NCI-H345 treated with DMSO at 0.1 percent for 48 hours (cell line): ENCODE results near the gene PPP4R2.

Experiments
- DNase-seq: peaks from one replicate; lab custom pipeline; 2025; ENCODE audit not compliant: unreplicated experiment; lab: John Stamatoyannopoulos, UW

PPP4R2 gene, protein sequence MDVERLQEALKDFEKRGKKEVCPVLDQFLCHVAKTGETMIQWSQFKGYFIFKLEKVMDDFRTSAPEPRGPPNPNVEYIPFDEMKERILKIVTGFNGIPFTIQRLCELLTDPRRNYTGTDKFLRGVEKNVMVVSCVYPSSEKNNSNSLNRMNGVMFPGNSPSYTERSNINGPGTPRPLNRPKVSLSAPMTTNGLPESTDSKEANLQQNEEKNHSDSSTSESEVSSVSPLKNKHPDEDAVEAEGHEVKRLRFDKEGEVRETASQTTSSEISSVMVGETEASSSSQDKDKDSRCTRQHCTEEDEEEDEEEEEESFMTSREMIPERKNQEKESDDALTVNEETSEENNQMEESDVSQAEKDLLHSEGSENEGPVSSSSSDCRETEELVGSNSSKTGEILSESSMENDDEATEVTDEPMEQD

DNA sequence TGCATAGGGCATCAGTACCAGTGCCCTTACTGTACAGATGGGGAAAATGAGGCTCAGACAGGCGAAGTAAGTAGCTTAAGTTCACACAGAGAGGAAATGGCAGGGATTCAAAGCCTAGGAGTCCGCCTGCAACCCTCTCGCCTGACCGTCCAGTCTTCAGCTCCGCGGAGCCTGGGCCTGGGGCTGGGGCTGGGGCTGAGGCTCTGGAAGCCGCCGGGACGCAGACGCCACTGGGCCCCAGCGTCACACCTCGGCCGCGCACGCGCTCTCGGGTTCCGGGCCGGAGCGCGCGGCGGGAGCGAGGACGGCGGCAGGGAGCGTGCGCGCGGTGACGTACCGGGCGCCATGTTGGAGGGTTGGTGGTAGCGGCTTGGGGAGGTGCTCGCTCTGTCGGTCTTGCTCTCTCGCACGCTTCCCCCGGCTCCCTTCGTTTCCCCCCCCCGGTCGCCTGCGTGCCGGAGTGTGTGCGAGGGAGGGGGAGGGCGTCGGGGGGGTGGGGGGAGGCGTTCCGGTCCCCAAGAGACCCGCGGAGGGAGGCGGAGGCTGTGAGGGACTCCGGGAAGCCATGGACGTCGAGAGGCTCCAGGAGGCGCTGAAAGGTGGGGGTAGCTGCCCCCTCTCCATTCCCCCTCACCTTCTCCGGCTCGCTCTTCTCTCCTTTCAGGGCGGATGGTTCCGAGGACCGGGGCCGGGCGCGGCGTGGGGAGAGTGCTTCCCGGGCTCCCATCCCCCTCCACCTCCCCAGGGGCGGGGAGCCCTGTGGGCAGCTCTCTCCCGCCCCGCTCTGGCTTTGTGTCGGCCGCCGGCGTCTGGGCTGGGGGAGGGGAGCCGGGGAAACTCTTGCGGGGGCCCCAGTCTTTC, at the start of gene PPP4R2:
Gene PPP4R2, plus strand, starts transcription at position 339 of the 861 bp plus-strand sequence. Its CDS starts 227 bp downstream, at position 566.
- DNase-seq, result peak; percentile 53

DNA sequence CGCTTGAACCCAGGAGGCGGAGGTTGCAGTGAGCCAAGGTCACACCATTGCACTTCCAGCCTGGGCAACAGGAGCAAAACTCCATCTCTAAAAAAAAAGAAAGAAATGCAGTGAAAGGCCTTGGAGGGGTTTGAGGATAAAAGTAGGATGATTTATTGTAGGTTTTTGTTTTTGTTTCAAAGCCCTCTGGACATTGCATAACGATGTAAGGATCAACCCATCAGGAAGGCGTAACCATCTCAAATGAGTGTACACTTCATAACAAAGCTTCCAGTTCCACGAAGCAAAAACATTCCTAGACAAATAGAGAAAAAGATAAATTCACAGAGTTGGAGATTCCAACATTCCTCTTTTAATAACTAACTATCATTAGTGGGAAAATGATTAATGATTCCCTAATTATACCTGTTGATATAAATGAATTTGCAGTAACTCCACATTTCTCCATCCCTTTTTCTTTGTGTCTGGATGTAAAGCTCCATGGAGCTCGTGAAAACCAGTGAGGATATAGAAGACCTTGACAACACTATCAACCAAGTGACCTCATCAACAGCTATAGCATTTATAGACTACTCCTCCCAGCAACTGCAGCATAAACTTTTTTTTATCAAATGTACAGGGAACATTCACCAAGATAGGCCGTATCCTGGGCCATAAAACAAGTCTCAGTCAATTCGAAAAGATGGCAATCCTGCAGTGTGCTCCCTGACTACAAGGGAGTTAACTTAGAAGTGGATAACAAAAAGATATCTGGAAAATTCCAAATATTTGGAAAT, 48.7 kb upstream of the PPP4R2 start:
- no peak for DNase-seq

DNA sequence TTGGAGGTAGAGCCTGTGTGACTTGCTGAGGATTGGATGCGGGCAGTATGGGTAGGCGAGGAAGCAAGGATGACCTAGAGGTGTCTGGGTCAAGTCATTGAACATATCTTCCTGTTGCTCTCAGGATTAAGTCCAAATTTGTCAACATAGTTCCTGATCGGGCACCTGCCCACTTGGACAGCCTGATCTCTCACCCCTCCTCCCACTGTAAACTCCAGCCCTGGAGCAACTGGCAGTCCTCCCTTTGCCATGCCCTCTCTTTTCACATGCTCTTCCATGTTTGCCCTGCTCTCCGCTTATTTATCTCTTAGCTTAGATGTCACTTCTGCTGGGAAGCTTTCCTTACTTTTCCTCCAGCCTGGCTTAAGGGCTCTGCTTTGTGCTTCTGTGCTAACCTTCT, 47.6 kb upstream of the PPP4R2 start:
- no peak for DNase-seq

DNA sequence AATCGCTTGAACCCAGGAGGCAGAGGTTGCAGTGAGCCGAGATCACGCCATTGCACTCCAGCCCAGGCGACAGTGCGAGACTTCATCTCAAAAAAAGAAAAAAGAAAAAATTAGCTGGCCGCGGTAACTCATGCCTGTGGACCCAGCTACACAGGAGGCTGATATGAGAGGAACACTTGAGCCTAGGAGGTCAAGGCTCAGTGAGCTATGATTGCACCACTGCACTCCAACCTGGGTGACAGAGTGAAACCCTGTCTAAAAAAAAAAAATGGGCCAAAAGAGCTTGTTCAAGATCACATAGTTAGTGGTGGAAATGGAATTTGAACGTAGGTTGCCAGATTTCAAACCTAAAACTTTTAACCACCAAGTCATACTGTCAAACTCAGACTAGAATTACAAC, 46.2 kb upstream of the PPP4R2 start:
- DNase-seq, result no peak

DNA sequence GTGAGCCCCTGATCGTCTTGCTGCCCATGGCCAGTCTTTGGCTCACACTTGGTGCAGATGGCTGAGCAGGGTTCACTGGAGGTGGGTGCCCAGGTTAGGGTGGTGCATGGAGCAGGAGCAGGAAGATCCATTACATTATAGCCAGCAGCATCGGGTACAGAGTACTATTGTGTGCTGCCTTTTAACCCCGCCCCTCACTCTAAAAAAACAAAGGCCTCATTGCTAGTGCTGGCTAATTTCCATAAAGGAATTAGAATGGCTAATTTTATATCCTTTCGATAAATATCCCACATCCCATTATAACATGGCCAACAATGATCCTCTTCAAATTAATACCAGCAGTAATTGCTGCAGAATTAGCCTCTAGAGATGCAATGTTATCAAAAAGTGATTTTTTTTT, 45.8 kb upstream of the PPP4R2 start:
- no peak for DNase-seq

DNA sequence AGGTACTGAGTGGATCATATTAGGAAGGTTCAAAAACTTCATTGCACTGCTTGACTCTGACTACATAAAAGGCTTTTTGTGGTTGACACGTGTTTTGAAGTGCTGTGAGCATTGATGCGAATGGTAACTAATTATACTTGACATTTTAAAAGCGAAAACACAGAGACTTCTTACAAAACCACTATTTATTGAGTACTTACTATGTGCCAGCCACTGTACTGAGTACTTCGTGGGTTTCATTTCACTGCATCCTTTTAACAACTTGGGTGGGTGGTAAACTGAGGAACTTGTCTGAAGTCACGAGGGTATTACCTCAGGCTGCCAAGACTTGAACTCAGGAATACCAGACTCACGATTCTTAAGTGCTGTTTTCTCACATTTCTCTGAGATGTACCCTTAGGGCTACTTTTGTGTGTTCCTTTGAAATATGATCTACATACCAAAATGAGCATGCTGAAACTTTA, 45.3 kb upstream of the PPP4R2 start:
- no peak for DNase-seq

DNA sequence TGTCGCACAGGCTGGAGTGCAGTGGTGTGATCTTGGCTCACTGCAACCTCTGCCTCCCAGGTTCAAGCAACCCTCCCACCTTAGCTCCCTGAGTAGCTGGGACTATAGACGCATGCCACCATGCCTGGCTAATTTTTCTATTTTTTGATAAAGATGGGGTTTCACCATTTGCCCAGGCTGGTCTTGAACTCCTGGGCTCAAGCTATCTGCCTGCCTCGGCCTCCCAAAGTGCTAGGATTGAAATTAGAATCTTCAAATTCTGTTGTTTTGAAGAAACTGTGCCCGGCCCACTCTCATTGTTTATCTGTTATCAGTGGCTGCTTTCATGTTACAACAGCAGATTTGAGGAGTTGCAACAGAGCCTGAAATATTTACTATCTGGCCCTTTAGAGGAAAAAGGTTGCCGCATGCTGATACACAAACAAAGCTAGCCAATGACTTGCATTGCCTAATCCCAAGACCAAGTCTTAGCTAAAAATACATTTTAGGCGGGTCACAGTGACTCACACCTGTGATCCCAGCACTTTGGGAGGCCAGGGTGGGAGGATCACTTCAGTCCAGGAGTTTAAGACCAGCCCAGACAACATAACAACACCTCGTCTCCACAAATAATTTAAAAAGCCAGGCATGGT, 43.2 kb upstream of the PPP4R2 start:
- DNase-seq, result no peak

DNA sequence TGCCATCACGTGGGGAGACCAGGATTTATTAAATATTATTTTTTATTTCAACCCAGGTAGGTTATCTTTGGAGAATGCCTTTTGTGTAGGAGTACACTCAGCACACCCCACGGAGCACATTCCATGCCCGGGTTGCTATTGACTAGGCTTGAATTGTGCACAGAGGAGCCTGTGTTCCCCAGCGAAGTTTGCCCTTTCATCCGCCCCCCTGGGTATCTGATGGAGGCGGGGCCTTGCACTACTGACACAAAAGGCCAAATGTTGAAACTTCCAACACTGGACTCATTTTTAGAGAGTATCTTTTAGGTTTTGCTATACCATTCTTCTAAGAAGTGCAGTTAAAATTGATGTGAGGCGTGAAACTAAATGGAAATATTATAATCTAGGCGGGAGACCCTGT, 39.3 kb upstream of the PPP4R2 start:
- DNase-seq, result no peak

DNA sequence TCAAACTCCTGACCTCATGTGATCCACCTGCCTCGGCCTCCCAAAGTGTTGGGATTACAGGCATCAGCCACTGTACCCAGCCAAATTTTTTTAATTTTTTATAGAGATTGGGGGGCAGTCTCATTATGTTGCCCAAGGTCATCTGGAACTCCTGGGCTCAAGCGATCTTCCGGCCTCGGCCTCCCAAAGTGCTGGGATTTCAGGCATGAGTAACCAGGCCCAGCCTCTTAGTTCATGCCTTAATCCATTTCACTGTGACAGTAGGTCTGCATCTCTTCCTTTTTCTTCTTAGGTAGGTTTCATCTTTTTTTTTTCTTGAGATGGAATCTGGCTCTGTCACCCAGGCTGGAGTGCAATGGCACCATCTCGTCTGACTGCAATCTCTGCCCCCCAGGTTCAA, 37.3 kb upstream of the PPP4R2 start:
- DNase-seq, result no peak

DNA sequence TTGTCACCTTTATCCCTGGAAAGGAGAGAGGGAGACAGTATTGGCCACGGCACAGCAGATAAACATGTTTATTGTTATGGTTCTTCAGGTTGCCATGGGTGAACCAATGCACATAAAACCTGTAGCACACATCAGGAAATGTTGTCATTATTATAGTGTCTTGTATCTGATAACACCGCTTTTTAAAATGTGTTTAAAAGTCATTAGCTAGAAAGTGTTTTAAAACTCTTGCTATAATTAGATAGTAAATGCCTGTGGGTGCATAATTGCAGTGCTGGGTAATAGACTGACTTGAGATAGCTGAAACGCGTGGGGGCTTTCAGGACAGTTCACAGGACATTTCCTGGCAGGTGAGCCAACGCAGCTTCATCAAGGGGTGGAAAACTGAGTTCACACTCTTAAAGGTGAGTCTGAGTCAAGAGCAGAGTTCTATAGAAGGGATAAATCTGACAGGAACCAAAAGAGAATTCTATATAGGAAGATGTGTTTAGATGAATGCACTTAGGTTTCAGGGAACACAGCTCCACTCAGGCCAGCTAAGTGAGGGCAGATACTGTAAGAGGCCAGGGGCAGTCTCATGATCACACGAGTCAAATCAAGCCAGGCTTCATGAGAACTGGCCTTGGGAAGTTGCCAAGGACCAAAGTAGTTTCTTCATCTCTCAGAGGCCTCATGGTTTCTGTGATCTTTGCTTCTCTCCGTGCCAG, 35.6 kb upstream of the PPP4R2 start:
- DNase-seq, result no peak

DNA sequence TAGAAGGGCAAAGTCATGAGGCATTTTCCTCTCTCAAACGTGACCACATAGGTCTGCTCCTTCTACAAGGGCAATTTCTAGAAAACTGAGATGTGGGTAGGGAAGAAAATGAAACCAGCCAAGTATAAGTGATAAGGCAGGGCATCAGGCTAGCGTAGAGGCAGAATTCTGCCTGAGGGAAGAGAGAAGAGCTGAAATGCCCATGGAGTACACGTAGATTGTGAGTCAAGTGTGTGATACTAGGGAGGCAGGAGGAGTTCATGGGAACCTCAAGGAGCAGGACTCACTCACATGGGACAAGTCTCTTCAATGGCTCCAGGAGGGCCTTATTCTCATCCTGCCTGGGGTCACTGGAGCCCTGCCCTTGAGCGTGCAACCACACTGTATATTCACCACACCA, 34.9 kb upstream of the PPP4R2 start:
- no peak for DNase-seq

DNA sequence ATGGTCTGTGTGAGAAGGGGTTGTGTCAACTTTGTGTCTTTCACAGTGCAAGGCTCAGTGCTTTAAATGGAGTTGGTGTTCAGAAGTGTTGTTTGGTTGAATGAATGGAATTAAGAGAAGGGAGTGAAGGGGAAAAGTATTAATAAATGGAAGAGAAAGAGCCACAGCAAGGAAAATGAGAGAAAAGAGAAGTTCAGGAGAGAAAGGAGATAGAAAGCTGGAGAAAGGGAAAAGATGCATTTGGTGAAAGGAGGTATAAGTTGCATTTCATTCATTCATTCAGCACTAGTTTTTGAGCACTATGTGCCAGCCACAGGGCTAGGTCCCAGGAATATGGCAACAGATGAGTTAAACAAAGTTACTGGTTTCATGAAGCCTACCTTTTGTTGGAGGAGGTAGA, 34.3 kb upstream of the PPP4R2 start:
- no peak for DNase-seq

DNA sequence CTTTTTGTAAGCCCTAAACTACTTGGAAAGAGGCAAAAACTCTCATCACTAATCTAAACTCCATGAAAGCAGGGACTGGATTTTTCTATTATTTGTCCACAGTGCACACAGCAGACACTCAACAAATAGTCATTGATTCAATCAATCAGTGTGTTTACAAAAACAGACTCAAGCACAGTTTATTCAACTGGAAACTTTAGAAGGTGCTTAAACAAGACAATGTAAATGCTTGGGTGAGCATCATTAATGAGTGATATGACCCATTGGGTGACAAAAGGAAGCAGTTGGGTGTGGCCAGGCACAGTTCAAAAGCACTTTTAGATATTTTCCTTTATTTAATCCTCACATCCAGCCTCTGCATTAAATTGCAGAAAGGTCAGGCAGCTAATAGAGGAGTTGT, 32.0 kb upstream of the PPP4R2 start:
- no peak for DNase-seq

DNA sequence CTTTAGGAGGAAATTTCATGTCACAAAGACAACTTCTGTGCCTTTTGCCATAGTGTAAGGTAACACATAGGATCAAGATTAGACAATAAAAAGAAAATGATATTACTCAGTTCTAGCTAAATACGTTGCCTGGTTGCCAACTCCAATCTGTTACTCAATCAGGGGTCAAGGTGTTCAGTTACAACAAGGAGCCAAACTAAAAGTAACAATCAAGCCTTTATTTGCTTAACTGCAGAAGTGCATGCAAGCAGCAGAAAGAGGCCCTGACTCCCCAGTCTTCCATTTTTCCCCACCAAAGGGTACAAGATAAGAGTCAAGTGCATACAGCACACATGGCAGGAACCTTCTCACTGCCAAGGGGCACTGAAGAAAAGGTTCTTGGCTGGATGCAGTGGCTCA, 28.3 kb upstream of the PPP4R2 start:
- DNase-seq, result no peak

DNA sequence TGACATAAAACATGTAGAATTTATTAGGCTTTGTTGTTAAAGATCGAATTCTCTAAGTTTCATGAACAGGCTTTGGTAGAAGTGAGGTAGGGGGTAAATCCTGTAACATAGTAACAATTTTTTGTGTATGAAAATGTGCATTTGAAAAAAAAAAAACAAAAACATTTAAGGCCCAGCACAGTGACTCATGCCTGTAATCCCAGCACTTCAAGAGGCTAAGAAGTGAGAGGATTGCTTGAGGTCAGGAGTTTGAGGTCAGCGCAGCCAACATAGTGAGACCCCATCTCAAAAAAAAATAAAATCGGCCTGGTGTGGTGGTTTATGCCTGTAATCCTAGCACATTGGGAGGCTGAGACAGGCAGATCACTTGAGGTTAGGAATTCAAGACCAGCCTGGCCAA, 26.8 kb upstream of the PPP4R2 start:
- DNase-seq, result no peak

DNA sequence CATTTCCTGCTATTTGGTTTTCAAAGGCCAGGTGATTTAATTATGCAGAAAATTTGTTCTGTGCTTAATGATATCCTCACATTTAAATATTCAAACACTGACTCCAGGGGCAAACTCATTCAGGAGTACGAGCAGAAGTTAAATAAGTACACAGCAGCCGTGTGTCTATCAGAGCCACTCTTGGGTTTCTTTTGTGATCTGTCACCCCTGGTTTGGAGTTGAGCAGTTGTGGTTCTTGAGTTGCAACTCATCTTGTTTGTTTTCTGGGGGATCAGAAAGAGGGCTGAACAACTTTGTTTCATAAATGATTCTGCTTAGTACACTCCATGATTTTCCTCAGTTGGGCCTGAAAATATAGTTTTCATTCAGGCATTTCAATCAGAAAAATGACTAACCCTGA, 25.7 kb upstream of the PPP4R2 start:
- DNase-seq, result no peak

DNA sequence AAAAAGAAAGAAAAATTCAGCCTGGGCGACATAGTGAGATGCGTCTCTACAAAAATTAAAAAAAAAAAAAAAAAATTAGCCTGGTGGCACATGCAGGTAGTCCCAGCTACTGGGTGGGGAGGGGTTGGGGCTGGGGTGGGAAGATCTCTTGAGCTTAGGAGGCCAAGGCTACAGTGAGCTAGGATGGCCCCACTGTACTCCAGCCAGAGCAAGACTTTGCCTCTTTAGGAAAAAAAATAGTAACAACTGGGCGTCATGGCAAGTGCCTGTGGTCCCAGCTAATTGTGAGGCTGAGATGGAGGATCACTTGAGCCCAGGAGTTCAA, 23.9 kb upstream of the PPP4R2 start:
- DNase-seq, result no peak

DNA sequence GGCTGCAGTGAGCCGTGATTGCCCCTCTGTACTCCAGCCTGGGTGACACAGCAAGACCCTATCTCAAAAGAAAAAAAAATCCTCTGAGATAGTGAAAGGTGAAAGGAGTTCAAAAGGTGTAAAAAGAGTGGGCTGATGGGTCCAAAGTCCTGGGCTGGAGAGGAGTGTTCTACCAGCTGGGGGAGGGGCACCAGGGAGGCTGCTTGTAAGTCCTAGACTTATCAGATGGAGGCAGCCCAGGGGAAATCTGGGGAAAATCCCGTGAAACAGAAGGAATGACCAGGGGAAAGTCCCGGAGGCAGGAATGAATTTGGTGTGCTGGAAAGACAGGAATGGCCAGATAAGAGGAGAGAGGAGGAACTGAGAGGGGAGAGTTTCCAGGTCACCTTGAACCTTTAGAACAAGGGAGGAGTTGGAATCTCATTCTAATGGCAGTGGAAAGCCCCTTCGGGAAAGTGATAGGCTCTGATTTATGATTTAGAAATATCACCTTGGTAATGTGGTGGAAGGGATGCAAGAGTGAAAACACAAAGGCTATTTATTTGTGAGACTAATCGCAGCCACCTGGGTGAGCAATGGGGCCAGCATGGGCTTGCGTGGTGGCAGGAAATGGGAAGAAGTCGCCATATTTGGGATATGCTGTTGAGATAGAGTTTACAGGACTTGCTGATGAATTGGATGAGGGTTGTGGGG, 23.4 kb upstream of the PPP4R2 start:
- DNase-seq, result no peak

DNA sequence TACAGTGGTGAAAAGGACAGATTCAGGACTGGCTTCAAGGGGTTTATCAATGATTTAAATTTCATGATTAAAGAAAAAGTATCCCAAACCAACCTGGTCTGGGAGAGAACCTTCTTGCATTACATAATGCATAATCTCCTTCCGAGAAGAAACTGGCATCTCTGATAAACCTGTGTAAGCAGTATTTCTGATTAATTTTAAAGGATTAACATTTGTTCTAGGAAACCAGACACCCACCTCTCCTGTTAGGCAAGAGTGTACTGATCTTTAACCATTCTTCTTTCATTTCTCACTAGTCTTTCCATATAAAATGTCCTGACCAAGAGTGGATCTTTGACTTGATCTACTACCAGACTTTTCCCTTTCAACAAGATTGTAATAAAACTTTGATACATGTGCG, 22.8 kb upstream of the PPP4R2 start:
- DNase-seq, result no peak

DNA sequence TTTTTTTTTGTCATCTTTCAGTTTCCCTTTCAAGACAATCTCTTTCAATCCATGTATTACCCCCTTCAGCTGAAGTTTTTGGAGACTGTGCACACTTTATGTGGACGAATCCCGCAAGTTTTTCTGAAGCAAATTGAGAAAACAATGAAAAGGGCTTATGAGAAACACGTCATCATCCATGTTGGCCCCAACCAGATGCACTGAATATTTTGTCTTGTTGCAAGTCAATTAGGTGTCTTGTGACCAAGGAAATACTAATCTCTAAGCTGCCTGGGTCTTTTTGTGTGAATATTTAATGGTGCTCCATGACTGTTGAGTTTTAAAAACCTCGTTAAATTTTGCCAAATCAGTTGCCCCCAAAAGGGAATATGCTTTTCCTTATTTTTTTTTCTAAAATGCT, 21.7 kb upstream of the PPP4R2 start:
- no peak for DNase-seq
